HepG2 (cell line): ENCODE data around the gene PTPRB. TPM values are rescaled to one million over a fixed set of nuclear protein-coding genes. Genes with fewer than 3 reads are reported as not detected.

Experiments
- ATAC-seq: fragments of 200-7000 bp; cut with Tn5 transposase; 3 replicates; pipeline ENCODE4 v1.9.1; 2020; ENCODE audit warnings: mild to moderate bottlenecking, moderate library complexity
- BruUV-seq: library from RNA; stranded (reverse); fragments of 400-500 nt; replicated peaks from 2 replicates; lab custom pipeline; 2021; lab: Mats Ljungman, UMichigan
- CTCF ChIA-PET: fragments of 300-600 bp; formaldehyde crosslinking; extraction: SDS; loops from one replicate; lab custom pipeline; 2021; ENCODE audit warnings: low total read pairs, inconsistent platforms, low intra/inter-chr PET ratio; lab: Yijun Ruan, JAX
- POLR2A ChIA-PET: fragments of 350-600 bp; sonication (Branson Sonifier 250); formaldehyde crosslinking; loops from one replicate; lab custom pipeline; 2020; ENCODE audit warnings: antibody characterized with exemption, inconsistent platforms; lab: Yijun Ruan, JAX
- DNase-seq: peaks from one replicate; pipeline ENCODE4 v3.0.0-alpha.2; 2015; ENCODE audit warnings: low spot score
- FAIRE-seq: peaks from 3 replicates; lab custom pipeline; 2011; peaks lifted over from hg19 to GRCh38; lab: Jason Lieb, UNC
- H2AFZ ChIP-seq: one replicate; pipeline ENCODE4 v1.6.1; 2011; ENCODE audit warnings: low read length, inconsistent platforms
- H3K27ac ChIP-seq: fragments of 300-600 bp; 3 replicates; pipeline ENCODE4 v1.8.0; 2011; ENCODE audit warnings: mixed run types, mild to moderate bottlenecking, mixed read lengths, low read length, inconsistent platforms; ENCODE audit not compliant: insufficient read depth; ENCODE audit errors: extremely low read length
- H3K27me3 ChIP-seq, 2 experiments: fragments of 200-600 bp in 1 of 2; 2 replicates in 1 of 2; 3 replicates in 1 of 2; pipeline versions ENCODE4 v1.6.0 to v1.8.0; 2011; ENCODE audit warnings: low read length in 2 of 2, mild to moderate bottlenecking in 2 of 2, moderate library complexity in 2 of 2, inconsistent platforms in 1 of 2; ENCODE audit not compliant: insufficient read depth in 2 of 2, control insufficient read depth in 1 of 2
- H3K36me3 ChIP-seq, 2 experiments: fragments of 200-600 bp in 1 of 2; replicated peaks in 1 of 2; 2 replicates in 1 of 2; 3 replicates in 1 of 2; pipeline versions ENCODE4 v1.5.1 to v1.8.0; 2011; ENCODE audit warnings: low read length in 2 of 2, inconsistent platforms in 1 of 2; ENCODE audit not compliant: insufficient read depth in 2 of 2, control insufficient read depth in 1 of 2
- H3K4me1 ChIP-seq: 2 replicates; pipeline ENCODE4 v1.5.1; 2012; ENCODE audit warnings: low read length, inconsistent platforms; ENCODE audit not compliant: insufficient read depth
- H3K4me2 ChIP-seq: 2 replicates; pipeline ENCODE4 v1.6.0; 2011; ENCODE audit warnings: low read depth, low read length, inconsistent platforms
- H3K4me3 ChIP-seq, 3 experiments: fragments of 200-600 bp in 1 of 3; sonication (generic), shearing (Covaris generic) in 1 of 3; replicated peaks in 1 of 3; 2 replicates each; pipeline ENCODE4 v1.5.1; 2011 to 2016; ENCODE audit warnings: low read length in 3 of 3, inconsistent platforms in 2 of 3, low read depth in 2 of 3, mild to moderate bottlenecking in 2 of 3, control low read depth in 1 of 3, mixed read lengths in 1 of 3; ENCODE audit not compliant: insufficient read depth in 1 of 3
- H3K79me2 ChIP-seq: one replicate; pipeline ENCODE4 v1.6.1; 2011; ENCODE audit warnings: low read length, inconsistent platforms; ENCODE audit not compliant: insufficient read depth
- H3K9ac ChIP-seq: 2 replicates; pipeline ENCODE4 v1.6.0; 2011; ENCODE audit warnings: mild to moderate bottlenecking, low read depth, low read length, inconsistent platforms; ENCODE audit not compliant: insufficient read depth
- H3K9me3 ChIP-seq: 2 replicates; pipeline ENCODE4 v1.5.1; 2012; ENCODE audit warnings: mild to moderate bottlenecking, low read length
- H4K20me1 ChIP-seq: 2 replicates; pipeline ENCODE4 v1.6.0; 2011; ENCODE audit warnings: inconsistent platforms, mild to moderate bottlenecking, low read length, moderate library complexity; ENCODE audit not compliant: insufficient read depth
- HOXA7 ChIP-seq: sonication (generic); formaldehyde crosslinking; IDR thresholded peaks from 2 replicates; pipeline ENCODE4 v1.8.1; 2022; ENCODE audit warnings: mild to moderate bottlenecking, missing genetic modification reagents, moderate library complexity
- SAFB2 ChIP-seq: sonication (generic); formaldehyde crosslinking; IDR thresholded peaks from 2 replicates; pipeline ENCODE4 v1.5.1; 2020; ENCODE audit warnings: missing genetic modification reagents, low read depth, mild to moderate bottlenecking, borderline replicate concordance
- WGBS: methylation state at CpG from one replicate; pipeline ENCODE4 v1.1.6; 2017; ENCODE audit warnings: low lambda C conversion rate; 5-methylcytosine and 5-hydroxymethylcytosine counted together
- in situ Hi-C: cut with HindIII; loops from 2 replicates; pipeline ENCODE4 v1.10.0; 2017; ENCODE audit warnings: low pct_unique_long_range_greater_than_20kb; ENCODE audit not compliant: extremely low pct_ligation_motif_present
- intact Hi-C: fragments of 100-400 bp; cut with micrococcal nuclease; formaldehyde crosslinking; loops from one replicate; pipeline ENCODE4 v1.10.0; 2022; ENCODE audit not compliant: unreplicated experiment
- polyA plus RNA-seq, 8 experiments: library from polyadenylated mRNA; depleted of rRNA in 3 of 8; stranded (reverse) in 7 of 8; unstranded in 1 of 8; fragments of >200 nt; fragmentation: Illumina TruSeq in 4 of 8; extraction: Trizol in 4 of 8; gene quantifications; 2 replicates each; pipeline versions ENCODE4 v1.2.1 to v1.2.3, GENCODE V29; 2011 to 2016; ENCODE audit warnings: low read depth in 4 of 8, missing spikeins in 1 of 8, mixed read lengths in 1 of 8; ENCODE audit not compliant: insufficient read depth in 1 of 8
- total RNA-seq, 5 experiments: library from RNA; depleted of rRNA; stranded (reverse); fragments of >200 nt; fragmentation: Illumina TruSeq; extraction: Trizol; gene quantifications; 2 replicates each; pipeline ENCODE4 v1.2.3, GENCODE V29; 2016; ENCODE audit warnings: low read depth in 1 of 5
- TF ChIP-seq, protein P1 (sequence below): IDR thresholded peaks from 2 replicates; pipeline ENCODE4 v1.6.1; 2016; ENCODE audit warnings: low read depth, missing genetic modification reagents, missing compliant biosample characterization
- TF ChIP-seq, protein P2 (sequence below): sonication (generic); formaldehyde crosslinking; IDR thresholded peaks from 2 replicates; pipeline ENCODE4 v1.9.0; 2021; ENCODE audit warnings: missing genetic modification reagents, borderline replicate concordance

PTPRB gene
- total and polyA plus RNA-seq, 2 of the 13 experiments (the other 11 are each of a cell fraction or from before 2014, with no cell fraction given) = 0.02 to 0.07 TPM

DNA sequence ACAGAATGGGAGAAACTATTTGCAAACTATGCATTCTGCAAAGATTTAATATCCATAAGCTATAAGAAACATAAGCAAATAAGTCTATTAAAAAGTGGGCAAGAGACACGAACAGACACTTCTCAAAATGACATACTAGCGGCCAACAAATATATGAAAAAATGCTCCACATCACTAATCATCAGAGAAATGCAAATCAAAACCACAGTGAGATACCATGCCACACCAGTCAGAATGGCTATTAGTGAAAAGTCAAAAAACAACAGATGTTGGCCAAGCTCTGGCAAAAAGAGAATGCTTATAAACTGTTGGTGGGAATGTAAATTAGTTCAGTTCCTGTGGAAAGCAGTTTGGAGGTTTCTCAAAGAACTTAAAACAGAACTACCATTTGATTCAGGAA is 149.8 kb downstream of the PTPRB start (continued):
- TF ChIP-seq, protein P1, sequence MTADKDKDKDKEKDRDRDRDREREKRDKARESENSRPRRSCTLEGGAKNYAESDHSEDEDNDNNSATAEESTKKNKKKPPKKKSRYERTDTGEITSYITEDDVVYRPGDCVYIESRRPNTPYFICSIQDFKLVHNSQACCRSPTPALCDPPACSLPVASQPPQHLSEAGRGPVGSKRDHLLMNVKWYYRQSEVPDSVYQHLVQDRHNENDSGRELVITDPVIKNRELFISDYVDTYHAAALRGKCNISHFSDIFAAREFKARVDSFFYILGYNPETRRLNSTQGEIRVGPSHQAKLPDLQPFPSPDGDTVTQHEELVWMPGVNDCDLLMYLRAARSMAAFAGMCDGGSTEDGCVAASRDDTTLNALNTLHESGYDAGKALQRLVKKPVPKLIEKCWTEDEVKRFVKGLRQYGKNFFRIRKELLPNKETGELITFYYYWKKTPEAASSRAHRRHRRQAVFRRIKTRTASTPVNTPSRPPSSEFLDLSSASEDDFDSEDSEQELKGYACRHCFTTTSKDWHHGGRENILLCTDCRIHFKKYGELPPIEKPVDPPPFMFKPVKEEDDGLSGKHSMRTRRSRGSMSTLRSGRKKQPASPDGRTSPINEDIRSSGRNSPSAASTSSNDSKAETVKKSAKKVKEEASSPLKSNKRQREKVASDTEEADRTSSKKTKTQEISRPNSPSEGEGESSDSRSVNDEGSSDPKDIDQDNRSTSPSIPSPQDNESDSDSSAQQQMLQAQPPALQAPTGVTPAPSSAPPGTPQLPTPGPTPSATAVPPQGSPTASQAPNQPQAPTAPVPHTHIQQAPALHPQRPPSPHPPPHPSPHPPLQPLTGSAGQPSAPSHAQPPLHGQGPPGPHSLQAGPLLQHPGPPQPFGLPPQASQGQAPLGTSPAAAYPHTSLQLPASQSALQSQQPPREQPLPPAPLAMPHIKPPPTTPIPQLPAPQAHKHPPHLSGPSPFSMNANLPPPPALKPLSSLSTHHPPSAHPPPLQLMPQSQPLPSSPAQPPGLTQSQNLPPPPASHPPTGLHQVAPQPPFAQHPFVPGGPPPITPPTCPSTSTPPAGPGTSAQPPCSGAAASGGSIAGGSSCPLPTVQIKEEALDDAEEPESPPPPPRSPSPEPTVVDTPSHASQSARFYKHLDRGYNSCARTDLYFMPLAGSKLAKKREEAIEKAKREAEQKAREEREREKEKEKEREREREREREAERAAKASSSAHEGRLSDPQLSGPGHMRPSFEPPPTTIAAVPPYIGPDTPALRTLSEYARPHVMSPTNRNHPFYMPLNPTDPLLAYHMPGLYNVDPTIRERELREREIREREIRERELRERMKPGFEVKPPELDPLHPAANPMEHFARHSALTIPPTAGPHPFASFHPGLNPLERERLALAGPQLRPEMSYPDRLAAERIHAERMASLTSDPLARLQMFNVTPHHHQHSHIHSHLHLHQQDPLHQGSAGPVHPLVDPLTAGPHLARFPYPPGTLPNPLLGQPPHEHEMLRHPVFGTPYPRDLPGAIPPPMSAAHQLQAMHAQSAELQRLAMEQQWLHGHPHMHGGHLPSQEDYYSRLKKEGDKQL = no peak
- TF ChIP-seq, protein P2, sequence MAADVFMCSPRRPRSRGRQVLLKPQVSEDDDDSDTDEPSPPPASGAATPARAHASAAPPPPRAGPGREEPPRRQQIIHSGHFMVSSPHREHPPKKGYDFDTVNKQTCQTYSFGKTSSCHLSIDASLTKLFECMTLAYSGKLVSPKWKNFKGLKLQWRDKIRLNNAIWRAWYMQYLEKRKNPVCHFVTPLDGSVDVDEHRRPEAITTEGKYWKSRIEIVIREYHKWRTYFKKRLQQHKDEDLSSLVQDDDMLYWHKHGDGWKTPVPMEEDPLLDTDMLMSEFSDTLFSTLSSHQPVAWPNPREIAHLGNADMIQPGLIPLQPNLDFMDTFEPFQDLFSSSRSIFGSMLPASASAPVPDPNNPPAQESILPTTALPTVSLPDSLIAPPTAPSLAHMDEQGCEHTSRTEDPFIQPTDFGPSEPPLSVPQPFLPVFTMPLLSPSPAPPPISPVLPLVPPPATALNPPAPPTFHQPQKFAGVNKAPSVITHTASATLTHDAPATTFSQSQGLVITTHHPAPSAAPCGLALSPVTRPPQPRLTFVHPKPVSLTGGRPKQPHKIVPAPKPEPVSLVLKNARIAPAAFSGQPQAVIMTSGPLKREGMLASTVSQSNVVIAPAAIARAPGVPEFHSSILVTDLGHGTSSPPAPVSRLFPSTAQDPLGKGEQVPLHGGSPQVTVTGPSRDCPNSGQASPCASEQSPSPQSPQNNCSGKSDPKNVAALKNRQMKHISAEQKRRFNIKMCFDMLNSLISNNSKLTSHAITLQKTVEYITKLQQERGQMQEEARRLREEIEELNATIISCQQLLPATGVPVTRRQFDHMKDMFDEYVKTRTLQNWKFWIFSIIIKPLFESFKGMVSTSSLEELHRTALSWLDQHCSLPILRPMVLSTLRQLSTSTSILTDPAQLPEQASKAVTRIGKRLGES (CRISPR knock-in tag) = no peak
- no peak for TF ChIP-seq SAFB2
- TF ChIP-seq, all 625 proteins: peak for 0

DNA sequence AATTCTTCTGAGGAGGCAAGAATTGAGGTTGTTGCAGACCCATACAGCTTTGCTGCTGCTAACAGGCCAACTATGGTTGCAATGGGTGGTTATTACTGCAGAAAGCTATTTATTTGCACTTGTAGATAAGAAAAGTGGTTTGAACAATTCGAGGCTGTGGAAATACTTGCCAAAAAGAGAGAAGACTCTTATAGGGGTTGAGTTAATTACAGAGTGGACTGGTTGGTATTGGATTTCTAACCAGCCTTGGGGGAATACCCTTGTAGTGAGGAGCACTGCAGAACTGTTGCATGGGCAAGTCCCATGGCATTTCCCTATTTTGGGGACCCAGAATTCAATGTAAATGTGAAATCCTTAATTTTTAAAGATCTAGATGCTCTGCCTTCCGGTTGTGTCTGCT is 150.6 kb downstream of the PTPRB start:
- Histone ChIP-seq H3K27ac (no peak overlapping the region), H3K9me3 (no peaks in the 10 kb centered on the region), H3K36me3 (no peaks in the 10 kb centered on the region), H3K79me2 (no peaks in the 10 kb centered on the region), H3K4me2 (no peak overlapping the region), H3K4me1 (no peaks in the 10 kb centered on the region), H3K9ac (no peak overlapping the region), H3K27me3 (no peaks in the 10 kb centered on the region), H2AFZ (no peak overlapping the region), H4K20me1 (no peaks in the 10 kb centered on the region), H3K4me3 (no peak overlapping the region)
- FAIRE-seq = no peak
- no TSS peak for BruUV-seq
- 39% methylated on average over 2 of the region's 2 CpGs for WGBS
- ATAC-seq = no peak
- in situ Hi-C loops (no loop called here), intact Hi-C loops (no loop called here)
- DNase-seq = no peak
- ChIA-PET CTCF (no interaction called here), POLR2A (no interaction called here)
- TF ChIP-seq HOXA7 (CRISPR knock-in tag) = no peak
